WTC11 (cell line): ENCODE data around the gene RABGEF1. TPM values are rescaled to one million over a fixed set of nuclear protein-coding genes. Genes with fewer than 3 reads are reported as not detected.
A peak's percentile ranks its signal among the peaks of the same experiment; 100 is the strongest.
"Not testable (repeated sequence)": the region's sequence is repeated elsewhere in the genome, so short reads cannot be mapped to it uniquely, and the experiment has no call there.

Experiments
- ATAC-seq: fragments of 200-7000 bp; cut with Tn5 transposase; 2 replicates; pipeline ENCODE4 v1.10.0; 2021; ENCODE audit warnings: mild to moderate bottlenecking, moderate library complexity
- CTCF ChIA-PET: fragments of 300-600 bp; sonication (Branson Sonifier 250); formaldehyde crosslinking; loops from one replicate; lab custom pipeline; 2021; ENCODE audit warnings: antibody characterized with exemption; lab: Charles Lee
- POLR2A ChIA-PET: fragments of 350-600 bp; sonication (Branson Sonifier 250); formaldehyde crosslinking; loops from one replicate; lab custom pipeline; 2021; ENCODE audit warnings: antibody characterized with exemption; lab: Charles Lee
- DNase-seq: peaks from one replicate; pipeline ENCODE4 v3.0.0; 2021; ENCODE audit warnings: low spot score
- H3K27ac Mint-ChIP-seq: 2 replicates; pipeline ENCODE4 v1.8.0; 2021; ENCODE audit warnings: mixed read lengths
- H3K27me3 Mint-ChIP-seq: 2 replicates; pipeline ENCODE4 v1.8.0; 2021; ENCODE audit warnings: low read depth, mild to moderate bottlenecking, moderate library complexity, mixed read lengths
- H3K36me3 Mint-ChIP-seq: 2 replicates; pipeline ENCODE4 v1.8.0; 2021; ENCODE audit warnings: mixed read lengths
- H3K4me1 Mint-ChIP-seq: 2 replicates; pipeline ENCODE4 v1.8.0; 2022; ENCODE audit warnings: mixed read lengths
- H3K4me3 Mint-ChIP-seq: 2 replicates; pipeline ENCODE4 v1.8.0; 2021; ENCODE audit warnings: mild to moderate bottlenecking, moderate library complexity, mixed read lengths
- H3K9me3 Mint-ChIP-seq: 2 replicates; pipeline ENCODE4 v1.8.0; 2021; ENCODE audit warnings: mixed read lengths
- ATF3 ChIP-seq: sonication (generic); formaldehyde crosslinking; conservative IDR thresholded peaks from 2 replicates; pipeline ENCODE4 v1.8.1; 2022; ENCODE audit warnings: mild to moderate bottlenecking, missing genetic modification reagents
- CBFB ChIP-seq: sonication (generic); formaldehyde crosslinking; IDR thresholded peaks from 2 replicates; pipeline ENCODE4 v1.8.1; 2022; ENCODE audit warnings: mild to moderate bottlenecking, low read depth, missing genetic modification reagents
- CDX4 ChIP-seq: fragments of 250-450 bp; sonication (Bioruptor Pico); IDR thresholded peaks from 2 replicates; pipeline ENCODE4 v1.9.0; 2021; ENCODE audit warnings: moderate library complexity, mild to moderate bottlenecking, inconsistent platforms, borderline replicate concordance
- E2F5 ChIP-seq: sonication (generic); formaldehyde crosslinking; IDR thresholded peaks from 2 replicates; pipeline ENCODE4 v1.8.1; 2022; ENCODE audit warnings: mild to moderate bottlenecking, moderate library complexity, missing genetic modification reagents
- FOXP1 ChIP-seq: sonication (generic); formaldehyde crosslinking; IDR thresholded peaks from 2 replicates; pipeline ENCODE4 v1.8.0; 2022; ENCODE audit warnings: missing genetic modification reagents, mild to moderate bottlenecking, moderate library complexity, borderline replicate concordance
- NFATC4 ChIP-seq: fragments of 250-450 bp; sonication (Bioruptor Pico); IDR thresholded peaks from 2 replicates; pipeline ENCODE4 v1.9.0; 2021; ENCODE audit warnings: mild to moderate bottlenecking
- NFYB ChIP-seq: sonication (generic); formaldehyde crosslinking; conservative IDR thresholded peaks from 2 replicates; pipeline ENCODE4 v1.8.0; 2022; ENCODE audit warnings: low read depth, missing genetic modification reagents
- PREB ChIP-seq: sonication (generic); formaldehyde crosslinking; IDR thresholded peaks from 2 replicates; pipeline ENCODE4 v1.8.1; 2022; ENCODE audit warnings: mild to moderate bottlenecking, missing genetic modification reagents, moderate library complexity, borderline replicate concordance
- SP1 ChIP-seq: sonication (generic); formaldehyde crosslinking; conservative IDR thresholded peaks from 2 replicates; pipeline ENCODE4 v1.8.1; 2022; ENCODE audit warnings: missing genetic modification reagents
- USF1 ChIP-seq: sonication (generic); formaldehyde crosslinking; IDR thresholded peaks from 2 replicates; pipeline ENCODE4 v1.8.0; 2022; ENCODE audit warnings: mild to moderate bottlenecking, missing genetic modification reagents
- ZBTB43 ChIP-seq: sonication (generic); formaldehyde crosslinking; IDR thresholded peaks from 2 replicates; pipeline ENCODE4 v1.8.1; 2023; ENCODE audit warnings: mild to moderate bottlenecking, missing genetic modification reagents
- ZNF121 ChIP-seq: sonication (generic); formaldehyde crosslinking; IDR thresholded peaks from 2 replicates; pipeline ENCODE4 v1.8.0; 2023; ENCODE audit warnings: missing genetic modification reagents
- ZNF232 ChIP-seq: sonication (generic); formaldehyde crosslinking; IDR thresholded peaks from 2 replicates; pipeline ENCODE4 v1.8.0; 2022; ENCODE audit warnings: mild to moderate bottlenecking, missing genetic modification reagents
- ZNF396 ChIP-seq: fragments of 250-450 bp; sonication (Bioruptor Pico); IDR thresholded peaks from 2 replicates; pipeline ENCODE4 v1.8.0; 2021; ENCODE audit warnings: mild to moderate bottlenecking, moderate library complexity, borderline replicate concordance
- ZNF425 ChIP-seq: fragments of 250-450 bp; sonication (Bioruptor Pico); conservative IDR thresholded peaks from 2 replicates; pipeline ENCODE4 v1.9.0; 2021; ENCODE audit warnings: mild to moderate bottlenecking
- ZNF512 ChIP-seq: sonication (generic); formaldehyde crosslinking; IDR thresholded peaks from 2 replicates; pipeline ENCODE4 v1.8.1; 2022; ENCODE audit warnings: missing genetic modification reagents, borderline replicate concordance
- total RNA-seq: library from RNA; stranded (reverse); gene quantifications from 3 replicates; pipeline ENCODE4 v1.2.3, GENCODE V29; 2021

RABGEF1 gene
- total RNA-seq, 1 experiment from 2014 or later: 18.1 TPM

- TF ChIP-seq FOXP1 (CRISPR knock-in tag): no peak
- no peak for TF ChIP-seq CDX4
- TF ChIP-seq ZBTB43 (CRISPR knock-in tag): no peak
- TF ChIP-seq ZNF396 (CRISPR knock-in tag): no peak
- no peak for TF ChIP-seq ZNF425 (CRISPR knock-in tag)
- no peak for TF ChIP-seq E2F5 (CRISPR knock-in tag)
- no peak for TF ChIP-seq ZNF232 (CRISPR knock-in tag)
Measured at GRCh38 chr7:66754541-66754940, 14.0 kb downstream of the RABGEF1 start (continued).

- ATAC-seq, H3K4me3 Mint-ChIP-seq, DNase-seq, H3K27ac Mint-ChIP-seq, H3K27me3 Mint-ChIP-seq, H3K9me3 Mint-ChIP-seq, H3K4me1 Mint-ChIP-seq, POLR2A ChIA-PET: not testable (repeated sequence)
- CTCF ChIA-PET: interaction anchor here (2.2 kb wide), 1 partner anchor 197 kb away, joined by 7 read pairs; no protein-coding TSS in a partner anchor
- TF ChIP-seq ZNF121 (CRISPR knock-in tag): peak; percentile 14; the same call in 1 of the 2 replicates
- TF ChIP-seq, all 79 proteins: peak for 1; not testable (repeated sequence) for 78
- not testable (repeated sequence) for H3K36me3 Mint-ChIP-seq
Measured at GRCh38 chr7:66755059-66755458, 14.5 kb downstream of the RABGEF1 start.

GRCh38 chr7:66756227-66756626 lies 15.7 kb downstream of the RABGEF1 start:
- H3K27me3 Mint-ChIP-seq, CTCF ChIA-PET, H3K9me3 Mint-ChIP-seq, H3K27ac Mint-ChIP-seq, H3K4me3 Mint-ChIP-seq, ATAC-seq, DNase-seq, H3K36me3 Mint-ChIP-seq, H3K4me1 Mint-ChIP-seq, POLR2A ChIA-PET: not testable (repeated sequence)

GRCh38 chr7:66756889-66757288 lies 16.4 kb downstream of the RABGEF1 start:
- H3K4me3 Mint-ChIP-seq: no peak overlapping the region
- no peak overlapping the region for H3K27ac Mint-ChIP-seq
- ChIA-PET POLR2A (no interaction called here), CTCF (no interaction called here)
- DNase-seq: no peak
- ATAC-seq: no peak
- no peaks in the 10 kb centered on the region for H3K27me3 Mint-ChIP-seq
- TF ChIP-seq NFATC4 (CRISPR knock-in tag) (no peak), ZNF512 (no peak), NFYB (CRISPR knock-in tag) (no peak), PREB (no peak), USF1 (CRISPR knock-in tag) (no peak), ATF3 (no peak), SP1 (no peak), E2F5 (CRISPR knock-in tag) (no peak), CBFB (CRISPR knock-in tag) (no peak)
- no peaks in the 10 kb centered on the region for H3K9me3 Mint-ChIP-seq
- no peaks in the 10 kb centered on the region for H3K36me3 Mint-ChIP-seq
- H3K4me1 Mint-ChIP-seq: no peaks in the 10 kb centered on the region
